Sigmoid colon (tissue), 4 donors: ENCODE measurements around the gene SRC.

Source experiments
- CTCF ChIP-seq, 4 experiments: fragments of 450-650 bp in 3 of 4; fragments of 200-600 bp in 1 of 4; IDR thresholded peaks; one replicate each; pipeline ENCODE4 v1.5.1; 2016 to 2019; ENCODE audit warnings: antibody characterized with exemption in 4 of 4, mild to moderate bottlenecking in 3 of 4, moderate library complexity in 2 of 4
- POLR2A ChIP-seq, 2 donors: fragments of 450-650 bp; IDR thresholded peaks; one replicate each; pipeline ENCODE4 v1.6.1; 2016; ENCODE audit warnings: antibody characterized with exemption in 2 of 2, mild to moderate bottlenecking in 2 of 2, moderate library complexity in 2 of 2
- POLR2AphosphoS5 ChIP-seq, 4 donors: sonication (generic); formaldehyde crosslinking; IDR thresholded peaks; one replicate each; pipeline ENCODE4 v1.6.1; 2017; ENCODE audit warnings: antibody characterized with exemption in 4 of 4

DNA sequence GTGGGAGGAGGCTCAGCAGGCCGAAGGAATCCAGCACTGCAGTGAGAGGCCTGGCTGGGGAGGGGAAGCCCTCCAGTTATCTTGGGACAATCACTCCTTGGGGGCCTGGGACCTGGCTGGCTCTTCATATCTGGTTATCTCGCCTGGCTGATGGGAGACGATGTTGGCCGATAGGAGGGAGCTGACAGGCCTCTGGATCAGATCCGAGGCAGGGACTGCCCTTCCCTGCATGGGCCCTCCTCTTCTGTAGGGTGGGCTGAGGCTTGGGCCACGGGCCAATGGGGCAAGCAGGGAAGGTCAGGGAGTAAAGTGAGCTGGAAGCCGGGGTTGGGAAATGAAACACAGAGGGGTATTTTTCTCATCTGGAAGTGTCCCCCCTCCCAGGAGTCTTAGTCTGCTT is 31.3 kb upstream of the SRC start:
- TF ChIP-seq CTCF (IDR thresholded peaks at IDR 0.05) = no peak
- TF ChIP-seq POLR2A (IDR thresholded peaks at IDR 0.05) = no peak
- TF ChIP-seq POLR2AphosphoS5 (IDR thresholded peaks at IDR 0.05) = no peak
